HG03460 (cell line): ENCODE measurements around the gene SIDT2.

ENCODE experiments used
- ATAC-seq: cut with Tn5 transposase; IDR thresholded peaks from one replicate; pipeline ENCODE4 v1.9.1; 2021; ENCODE audit not compliant: unreplicated experiment

The SIDT2 gene

DNA sequence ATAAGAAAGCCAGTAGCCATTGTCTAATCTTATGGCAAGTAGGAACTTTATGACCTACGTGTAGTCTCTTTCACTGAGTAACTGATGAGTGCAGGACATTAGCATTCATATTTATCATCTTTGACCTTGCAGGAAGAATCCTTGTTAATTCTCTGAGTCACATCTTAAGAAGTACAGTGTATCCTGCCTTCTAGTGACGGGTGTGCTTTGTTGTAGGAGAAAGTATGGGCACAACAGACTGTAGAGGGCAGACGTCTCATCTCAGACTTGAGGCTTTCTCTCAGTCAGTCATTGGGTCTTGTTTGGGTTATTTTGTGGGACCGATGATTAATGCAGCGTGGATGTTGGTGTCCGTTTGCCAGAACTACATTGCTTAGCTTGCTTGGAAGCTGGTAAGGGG is 60.8 kb downstream of the SIDT2 start:
- no peak for ATAC-seq
